CD4-positive, alpha-beta T cell treated with Interleukin-4 for 4 hours (primary cell): ENCODE data around the gene HBG1.

Experiments
- DNase-seq: peaks from one replicate; pipeline ENCODE4 v3.0.0-alpha.2; 2020

Gene HBG1

GRCh38 chr11:5224538-5225479, 24.8 kb downstream of the HBG1 start:
- no peak for DNase-seq

- DNase-seq = no peak
Measured at GRCh38 chr11:5223686-5224085, 26.0 kb downstream of the HBG1 start.

- no peak for DNase-seq
Measured at GRCh38 chr11:5223146-5223545, 26.5 kb downstream of the HBG1 start.

GRCh38 chr11:5210376-5210885, 39.2 kb downstream of the HBG1 start:
- DNase-seq = no peak

GRCh38 chr11:5204787-5205186, 44.9 kb downstream of the HBG1 start:
- DNase-seq = no peak

- DNase-seq = no peak
Measured at GRCh38 chr11:5203366-5203765, 46.3 kb downstream of the HBG1 start.

- no peak for DNase-seq
Measured at GRCh38 chr11:5200582-5200981, 49.1 kb downstream of the HBG1 start, which contains the start of gene OR51V1. OR51V1 (minus strand) TSS chr11:5200682; CDS start chr11:5200682, 0 bp downstream.

GRCh38 chr11:5198285-5198684, 51.4 kb downstream of the HBG1 start:
- no peak for DNase-seq
